Ovary (tissue), 3 donors: ENCODE data around the gene P2RX2.

ENCODE experiments used
- CTCF ChIP-seq, 3 donors: fragments of 450-650 bp in 2 of 3; fragments of 200-600 bp in 1 of 3; IDR thresholded peaks; one replicate each; pipeline versions ENCODE4 v1.5.1 to v1.8.0; 2016 to 2022; ENCODE audit warnings: antibody characterized with exemption in 3 of 3, mild to moderate bottlenecking in 1 of 3
- EP300 ChIP-seq: sonication (generic); formaldehyde crosslinking; IDR thresholded peaks from one replicate; pipeline ENCODE4 v1.6.1; 2017; ENCODE audit warnings: antibody characterized with exemption
- POLR2A ChIP-seq: fragments of 450-650 bp; IDR thresholded peaks from one replicate; pipeline ENCODE4 v1.6.1; 2017; ENCODE audit warnings: antibody characterized with exemption, mild to moderate bottlenecking, moderate library complexity
- donor health status: DM: no; HTN: no; CAD: no.

- no peak for TF ChIP-seq POLR2A
- TF ChIP-seq CTCF (IDR thresholded peaks at IDR 0.05): no peak
- TF ChIP-seq EP300: no peak
These were observed 11.6 kb upstream of the P2RX2 start for GRCh38 chr12:132606927-132607326.
